Psoas muscle (tissue), 8 donors: ENCODE results near the gene PAQR7. TPM values are rescaled to one million over a fixed set of nuclear protein-coding genes. Genes with fewer than 3 reads are reported as not detected.

ENCODE experiments used
- ATAC-seq, 4 donors: fragments of 200-7000 bp; cut with Tn5 transposase; one replicate each; pipeline ENCODE4 v1.9.1; 2020; ENCODE audit warnings: moderate library complexity in 3 of 4, mild to moderate bottlenecking in 2 of 4
- DNase-seq, 2 donors: peaks; one replicate each; pipeline ENCODE4 v3.0.0-alpha.2; 2020
- H3K27ac ChIP-seq: fragments of 200-600 bp; one replicate; pipeline ENCODE4 v1.8.0; 2022
- H3K27me3 ChIP-seq, 3 donors: fragments of 200-600 bp in 1 of 3; one replicate each; pipeline versions ENCODE4 v1.6.1 to v1.8.0; 2013 to 2022; ENCODE audit warnings: low read length in 2 of 3, mild to moderate bottlenecking in 2 of 3, moderate library complexity in 1 of 3; ENCODE audit not compliant: insufficient read depth in 3 of 3
- H3K36me3 ChIP-seq, 2 donors: fragments of 200-600 bp in 1 of 2; one replicate each; pipeline versions ENCODE4 v1.6.1 to v1.8.0; 2013 to 2022; ENCODE audit warnings: low read depth in 1 of 2, mild to moderate bottlenecking in 1 of 2, moderate library complexity in 1 of 2; ENCODE audit not compliant: insufficient read depth in 1 of 2
- H3K4me1 ChIP-seq: fragments of 200-600 bp; one replicate; pipeline ENCODE4 v1.8.0; 2022
- H3K4me3 ChIP-seq: fragments of 200-600 bp; one replicate; pipeline ENCODE4 v1.8.0; 2022; ENCODE audit warnings: mild to moderate bottlenecking
- H3K9me3 ChIP-seq: fragments of 200-600 bp; one replicate; pipeline ENCODE4 v1.8.0; 2022
- WGBS, 3 donors: extraction: QIAGEN DNeasy Blood & Tissue Kit; methylation state at CpG; one replicate each; pipeline versions ENCODE4 v1.1.6 to v1.1.7; 2013; 5-methylcytosine and 5-hydroxymethylcytosine counted together
- intact Hi-C, 2 donors: fragments of 100-400 bp; cut with DNase I; formaldehyde crosslinking; loops; one replicate each; pipeline versions ENCODE4 v1.11.0 to v1.14.2; 2022
- polyA plus RNA-seq, 3 donors: library from polyadenylated mRNA; stranded (reverse); fragments of 200-250 nt; gene quantifications; one replicate each; pipeline ENCODE4 v1.2.3, GENCODE V29; 2013
- total RNA-seq, 4 donors: library from RNA; stranded (reverse); fragmentation: NEBNext Ultra II Directional in 2 of 4; extraction: Animal tissue kit (Norgen Biotek cat#: 25700) in 2 of 4; gene quantifications; one replicate each; pipeline versions ENCODE4 v1.2.1 to v1.2.4, GENCODE V29; 2021 to 2023
- TF ChIP-seq, protein P1 (sequence below): fragments of 200-600 bp; IDR thresholded peaks from one replicate; pipeline ENCODE4 v1.8.0; 2022; ENCODE audit warnings: antibody characterized with exemption
- donor health status: healthy with polysubstance abuse.
- donor health status: DM: no; HTN: no; CAD: no; lungs with moderate emphysema.
- donor health status: Bipolar disorder and iron deficiency.
- donor health status: healthy.
- donor health status: DM: yes; HTN: yes; CAD: no.
- donor health status: DM: no; HTN: no; CAD: no.
- donor health status: DM: no; HTN: no; CAD: no.
- donor health status: DM: yes; HTN: yes; CAD: no.

Gene PAQR7
- total and polyA plus RNA-seq, 7 donors: 2.1 to 3.7 (median 2.3) TPM

DNA sequence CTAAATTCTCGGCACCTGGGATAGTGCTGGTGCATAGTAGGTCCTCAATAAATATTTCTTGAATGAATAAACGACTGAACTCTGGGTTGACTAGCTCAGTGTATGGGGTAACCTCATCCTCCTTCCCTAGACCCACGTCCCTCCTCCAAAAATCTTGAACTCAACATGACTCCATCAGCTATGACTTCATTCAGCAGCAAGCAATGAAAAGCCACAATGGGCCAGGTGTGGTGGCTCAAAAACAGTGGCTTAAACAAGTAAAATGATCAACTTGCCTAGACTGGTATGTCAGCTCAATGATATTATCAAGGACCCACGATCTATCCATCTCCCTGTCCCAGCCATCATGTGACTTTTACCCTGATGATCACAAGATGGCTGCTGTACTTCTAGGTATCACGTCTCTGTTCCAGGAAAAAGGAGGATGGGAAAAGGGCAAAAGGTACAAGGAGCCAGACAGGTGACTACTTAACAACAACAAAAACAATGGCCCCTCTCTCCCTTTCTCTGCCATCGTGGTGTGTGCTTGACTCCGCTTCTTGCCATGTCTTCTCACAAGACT is 13.0 kb upstream of the PAQR7 start:
- DNase-seq (peak in 1 of 2 donors; percentile 3), ATAC-seq (no peak)
- Histone ChIP-seq H3K4me3 (no peak overlapping the region), H3K36me3 (no peaks in the 10 kb centered on the region), H3K27ac (no peak overlapping the region), H3K27me3 (no peaks in the 10 kb centered on the region), H3K4me1 (no peaks in the 10 kb centered on the region), H3K9me3 (no peaks in the 10 kb centered on the region)
- TF ChIP-seq, protein P1, sequence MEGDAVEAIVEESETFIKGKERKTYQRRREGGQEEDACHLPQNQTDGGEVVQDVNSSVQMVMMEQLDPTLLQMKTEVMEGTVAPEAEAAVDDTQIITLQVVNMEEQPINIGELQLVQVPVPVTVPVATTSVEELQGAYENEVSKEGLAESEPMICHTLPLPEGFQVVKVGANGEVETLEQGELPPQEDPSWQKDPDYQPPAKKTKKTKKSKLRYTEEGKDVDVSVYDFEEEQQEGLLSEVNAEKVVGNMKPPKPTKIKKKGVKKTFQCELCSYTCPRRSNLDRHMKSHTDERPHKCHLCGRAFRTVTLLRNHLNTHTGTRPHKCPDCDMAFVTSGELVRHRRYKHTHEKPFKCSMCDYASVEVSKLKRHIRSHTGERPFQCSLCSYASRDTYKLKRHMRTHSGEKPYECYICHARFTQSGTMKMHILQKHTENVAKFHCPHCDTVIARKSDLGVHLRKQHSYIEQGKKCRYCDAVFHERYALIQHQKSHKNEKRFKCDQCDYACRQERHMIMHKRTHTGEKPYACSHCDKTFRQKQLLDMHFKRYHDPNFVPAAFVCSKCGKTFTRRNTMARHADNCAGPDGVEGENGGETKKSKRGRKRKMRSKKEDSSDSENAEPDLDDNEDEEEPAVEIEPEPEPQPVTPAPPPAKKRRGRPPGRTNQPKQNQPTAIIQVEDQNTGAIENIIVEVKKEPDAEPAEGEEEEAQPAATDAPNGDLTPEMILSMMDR: no peak
- whole genome bisulfite sequencing, 3 donors: 80 to 92% (median 92%) methylated on average over 7 of the region's 7 CpGs
- intact Hi-C loops: no loop called here

DNA sequence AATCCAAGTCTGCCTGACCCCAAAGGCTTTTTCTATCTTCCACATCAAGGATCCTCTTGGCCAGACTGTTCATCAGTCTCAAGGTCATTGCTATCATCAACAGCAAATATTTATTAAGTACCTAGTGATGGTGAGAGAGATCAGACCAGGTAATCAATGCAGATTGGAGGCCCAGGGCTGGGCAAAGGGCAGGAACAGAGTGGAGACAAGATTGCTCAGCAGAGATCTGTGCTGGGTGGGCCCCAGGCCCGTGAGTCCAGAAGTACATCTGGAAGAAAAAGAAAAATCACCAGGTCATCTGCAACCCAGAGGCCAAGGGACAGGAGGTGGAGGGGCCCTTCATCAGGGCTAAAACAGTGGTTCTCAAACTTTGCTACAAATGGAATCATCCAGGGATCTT is 10.1 kb upstream of the PAQR7 start:
- H3K27ac ChIP-seq: no peak overlapping the region
- ATAC-seq (no peak), DNase-seq (peak in 1 of 2 donors; percentile 3)
- no peaks in the 10 kb centered on the region for H3K36me3 ChIP-seq
- H3K4me1 ChIP-seq: no peaks in the 10 kb centered on the region
- H3K4me3 ChIP-seq: no peak overlapping the region
- intact Hi-C loops: no loop called here
- H3K9me3 ChIP-seq: no peaks in the 10 kb centered on the region
- TF ChIP-seq, protein P1: no peak
- no peaks in the 10 kb centered on the region for H3K27me3 ChIP-seq
- 80 to 100% (median 85%) methylated on average over 1 of the region's 1 CpG for WGBS, 3 donors

DNA sequence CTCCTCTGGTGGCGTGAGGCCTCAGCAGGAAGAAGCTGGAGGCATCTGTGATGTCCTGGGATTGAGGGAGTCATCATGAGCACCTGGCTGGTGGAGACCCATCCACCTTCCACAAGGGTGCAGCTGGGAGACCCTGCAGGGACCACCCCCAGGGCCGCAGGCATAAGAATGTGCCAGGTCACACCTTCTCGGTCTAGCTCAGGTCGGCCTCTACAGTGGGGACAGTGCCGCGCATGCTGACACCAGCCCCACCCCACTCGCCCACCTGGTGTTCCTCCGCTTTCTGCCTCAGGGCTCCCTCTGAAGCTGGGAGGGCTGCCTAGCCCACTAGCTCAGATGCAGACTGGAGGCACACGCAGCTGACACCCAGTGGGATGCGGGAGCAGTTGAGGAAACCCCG is 5.8 kb upstream of the PAQR7 start:
- no peak for ATAC-seq
- no peaks in the 10 kb centered on the region for H3K4me1 ChIP-seq
- no peaks in the 10 kb centered on the region for H3K9me3 ChIP-seq
- no peaks in the 10 kb centered on the region for H3K27me3 ChIP-seq
- H3K4me3 ChIP-seq: no peak overlapping the region
- intact Hi-C loops: no loop called here
- TF ChIP-seq, protein P1: no peak
- 86 to 94% (median 93%) methylated on average over 11 of the region's 11 CpGs for WGBS, 3 donors
- no peak overlapping the region for H3K27ac ChIP-seq
- H3K36me3 ChIP-seq: no peaks in the 10 kb centered on the region
- DNase-seq: peak in 1 of 2 donors; percentile 46

DNA sequence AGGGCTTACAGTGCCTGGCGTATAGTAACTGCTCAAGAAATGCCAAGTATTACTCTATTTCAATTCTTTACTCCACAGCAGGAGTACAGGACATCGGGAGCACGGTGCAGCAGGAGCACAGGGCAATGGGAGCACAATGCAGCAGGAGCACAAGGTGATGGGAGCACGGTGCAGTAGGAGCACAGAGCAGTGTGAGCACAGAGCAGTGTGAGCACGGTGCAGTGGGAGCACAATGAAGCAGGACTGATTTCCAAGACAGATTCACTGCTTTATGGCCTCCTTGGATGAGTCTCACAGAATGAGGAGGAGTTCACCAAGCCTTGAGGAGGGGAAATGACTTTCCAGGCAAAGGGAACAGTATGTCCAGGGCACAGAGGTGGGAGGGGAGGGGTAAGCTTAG is 5.0 kb upstream of the PAQR7 start:
- Histone ChIP-seq H3K27me3 (no peaks in the 10 kb centered on the region), H3K36me3 (no peaks in the 10 kb centered on the region), H3K27ac (no peak overlapping the region), H3K9me3 (no peaks in the 10 kb centered on the region), H3K4me3 (no peak overlapping the region), H3K4me1 (peaks cover 4% of the 10 kb centered on the region)
- 91 to 96% (median 94%) methylated on average over 5 of the region's 5 CpGs for WGBS, 3 donors
- ATAC-seq (no peak), DNase-seq (peak in 1 of 2 donors; percentile 12)
- TF ChIP-seq, protein P1: no peak
- intact Hi-C loops: no loop called here

DNA sequence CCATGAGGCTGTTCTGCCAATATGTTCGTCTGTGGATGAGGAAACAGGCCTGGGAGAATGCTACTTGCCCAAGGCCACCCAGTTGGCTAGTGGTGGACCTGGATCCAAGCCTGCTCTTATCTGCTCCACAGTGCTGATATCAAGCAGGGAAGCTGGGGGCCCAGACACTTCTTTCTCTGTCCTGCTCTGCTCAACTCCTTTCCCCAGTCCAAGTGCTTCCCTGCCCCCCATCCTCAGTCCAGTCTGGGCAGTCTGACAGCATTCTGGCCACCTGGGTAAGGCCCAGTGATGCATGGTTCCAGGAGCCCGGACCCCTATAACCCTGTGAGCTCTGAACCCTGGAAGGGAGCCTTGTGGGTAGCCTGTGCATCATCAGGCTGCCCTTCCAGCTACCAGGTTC is 4.2 kb upstream of the PAQR7 start:
- ATAC-seq: no peak
- WGBS, 3 donors: 68 to 83% (median 71%) methylated on average over 2 of the region's 2 CpGs
- intact Hi-C loops: no loop called here
- H3K9me3 ChIP-seq: no peaks in the 10 kb centered on the region
- TF ChIP-seq, protein P1: no peak
- H3K4me3 ChIP-seq: no peak overlapping the region
- no peak overlapping the region for H3K27ac ChIP-seq
- DNase-seq: peak in 1 of 2 donors; percentile 19
- H3K36me3 ChIP-seq: no peaks in the 10 kb centered on the region
- H3K4me1 ChIP-seq: peaks cover 6% of the 10 kb centered on the region
- no peaks in the 10 kb centered on the region for H3K27me3 ChIP-seq
